SIG-M5 treated with dmso at 0.1 percent for 504 hours (cell line): Measurements from ENCODE around the gene DPP10.
"Not testable (repeated sequence)": the region's sequence is repeated elsewhere in the genome, so short reads cannot be mapped to it uniquely, and the experiment has no call there.

Source experiments
- DNase-seq: peaks from one replicate; lab custom pipeline; 2025; ENCODE audit not compliant: unreplicated experiment; lab: John Stamatoyannopoulos, UW

DPP10 gene

DNA sequence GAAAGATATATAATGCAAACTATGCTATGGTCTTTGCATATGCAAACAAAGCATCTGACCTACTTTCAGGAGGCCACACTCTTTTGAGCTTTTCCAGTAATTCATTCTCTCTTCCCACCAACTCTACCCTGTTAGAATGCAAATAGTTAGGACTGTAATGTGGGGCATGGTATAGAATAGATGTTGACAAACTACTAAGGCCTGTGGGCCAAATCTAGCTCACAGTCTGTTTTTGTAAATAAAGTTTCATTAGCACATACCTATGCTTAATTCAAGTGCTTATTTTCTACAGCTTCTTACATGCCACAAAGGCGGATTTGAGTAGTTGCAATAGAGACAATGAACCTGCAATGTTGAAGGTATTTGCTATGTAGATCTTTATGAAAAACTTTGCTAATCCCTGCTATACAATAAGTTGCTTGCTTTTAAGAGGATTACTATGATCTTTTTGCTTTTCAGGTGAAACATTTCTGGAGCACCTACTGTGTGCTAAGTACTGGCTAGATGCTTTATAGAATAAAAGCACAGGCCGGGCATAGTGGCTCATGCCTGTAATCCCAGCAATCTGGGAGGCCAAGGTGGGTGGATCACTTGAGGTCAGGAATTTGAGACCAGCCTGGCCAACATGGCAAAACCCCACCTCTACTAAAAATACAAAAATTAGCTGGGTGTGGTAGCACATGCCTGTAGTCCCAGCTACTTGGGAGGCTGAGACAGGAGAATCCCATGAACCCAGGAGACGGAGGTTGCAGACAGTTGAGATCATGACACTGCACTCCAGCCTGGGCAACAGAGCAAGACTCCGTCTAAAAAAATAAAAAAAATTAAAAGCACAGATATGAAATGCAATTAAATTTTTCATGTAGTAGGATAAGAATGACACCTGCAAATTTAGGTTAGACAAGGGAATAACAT, 267.8 kb downstream of the DPP10 start:
- DNase-seq, result no peak

DNA sequence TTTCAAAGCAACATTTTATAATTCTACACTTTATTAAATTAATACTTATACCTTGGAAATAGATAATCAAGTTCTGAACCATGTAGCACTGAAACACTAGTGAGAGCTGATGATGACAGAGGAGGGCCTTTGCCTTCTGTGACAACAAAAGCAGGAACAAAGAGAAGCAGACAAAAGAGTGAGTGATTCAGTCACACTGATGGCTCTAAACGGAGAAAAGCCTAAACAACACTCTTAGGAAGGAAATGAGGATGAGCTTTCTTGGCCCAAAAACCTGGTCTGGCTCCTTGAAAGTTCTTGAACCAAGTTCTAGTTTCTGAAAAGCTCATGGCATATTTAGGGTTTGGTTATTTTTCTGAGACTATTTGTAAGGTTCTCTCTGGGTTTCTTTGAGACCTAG, 271.9 kb downstream of the DPP10 start:
- no peak for DNase-seq

DNA sequence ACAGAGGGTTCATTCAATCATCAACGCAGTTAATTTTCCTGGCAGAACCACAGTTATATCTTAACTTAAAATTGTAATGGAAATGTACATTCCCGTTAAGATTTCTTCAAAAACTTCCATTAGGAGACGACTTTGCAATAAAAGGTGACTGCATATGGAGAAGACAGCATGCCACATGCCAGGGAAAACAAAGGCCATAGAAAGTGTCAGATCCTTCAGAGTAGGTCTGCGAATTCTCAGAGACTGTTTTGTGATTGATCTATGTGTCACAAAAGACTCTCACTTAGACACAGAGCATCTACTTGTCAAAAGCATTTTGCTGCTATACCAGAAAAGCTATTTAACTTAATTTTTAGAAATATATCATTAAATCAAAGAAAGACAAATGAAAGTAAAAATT, 274.6 kb downstream of the DPP10 start:
- DNase-seq, result no peak

DNA sequence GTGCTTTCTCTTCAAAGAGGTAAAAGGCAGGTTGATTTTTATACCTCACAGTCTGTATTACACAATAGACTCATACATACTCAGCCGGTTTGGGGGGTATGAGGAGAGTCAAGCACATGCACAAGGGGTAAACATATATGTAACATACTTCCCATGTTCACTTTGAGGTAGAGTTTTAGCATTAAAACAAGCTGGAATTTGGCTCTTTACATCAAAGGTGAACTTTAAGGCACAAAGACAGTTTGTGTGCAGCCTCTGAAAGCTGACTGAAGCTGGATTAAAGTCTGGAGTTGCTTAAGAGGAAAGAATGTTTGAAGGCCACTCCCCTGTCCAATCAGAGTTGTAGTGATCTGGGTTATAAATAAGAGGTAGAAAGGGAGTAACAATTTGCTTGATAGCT, 282.0 kb downstream of the DPP10 start:
- no peak for DNase-seq

DNA sequence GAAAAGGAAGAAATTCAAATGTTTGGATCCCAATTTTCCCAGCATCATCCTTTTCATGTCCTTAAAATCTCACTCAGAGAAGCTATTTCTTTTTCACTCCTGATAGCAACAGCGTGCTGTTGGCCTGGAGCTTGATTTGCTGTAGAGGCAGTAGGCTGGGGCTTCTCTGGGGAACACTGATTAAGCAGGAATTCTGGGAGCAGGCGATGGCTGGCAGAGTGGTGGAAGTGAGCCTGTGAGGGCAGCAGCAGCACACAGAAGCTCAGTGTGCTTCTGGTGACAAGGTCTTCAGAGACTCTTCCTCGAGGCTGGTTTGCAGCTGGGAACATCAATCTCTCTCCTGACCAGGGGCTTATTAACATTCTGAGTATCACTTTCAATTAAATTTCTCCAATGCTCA, 284.6 kb downstream of the DPP10 start:
- DNase-seq, result no peak

DNA sequence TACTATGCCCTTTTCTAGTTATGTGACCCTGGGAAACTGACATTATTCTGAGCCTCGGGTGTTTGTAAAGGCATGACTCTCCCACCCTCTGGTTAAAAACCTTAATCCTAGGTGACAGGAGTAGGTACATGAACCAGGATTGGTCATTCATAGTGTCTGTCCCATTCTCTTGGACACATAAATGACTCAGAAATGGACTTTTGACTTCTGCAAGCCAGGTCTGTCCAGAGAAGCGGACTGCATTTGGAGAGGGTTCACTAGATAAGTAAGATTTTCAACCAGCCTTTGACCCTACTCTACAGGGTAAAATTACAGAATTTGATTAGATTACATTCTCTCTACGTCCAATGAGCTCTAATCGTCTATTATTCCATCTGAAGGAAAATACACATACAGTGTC, 285.9 kb downstream of the DPP10 start:
- DNase-seq, result no peak

DNA sequence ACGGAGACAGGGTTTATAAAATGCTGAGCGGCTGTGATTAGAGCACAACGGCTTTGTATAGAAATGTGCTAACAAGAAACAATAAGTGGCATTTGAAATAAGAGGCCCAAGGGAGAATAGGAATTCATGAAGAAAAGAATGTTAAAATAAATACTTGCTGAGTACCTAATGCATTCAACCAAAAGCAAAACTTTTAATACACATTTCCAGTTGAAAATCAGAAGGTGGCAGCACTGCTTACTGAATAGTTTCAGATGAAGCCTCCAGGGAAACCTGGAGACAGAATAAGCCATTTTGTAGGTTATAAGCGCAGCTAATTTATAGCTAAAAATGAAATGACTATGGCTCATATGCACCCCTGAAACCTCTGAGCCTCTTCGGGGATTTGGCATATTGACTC, 286.6 kb downstream of the DPP10 start:
- peak; percentile 3 for DNase-seq

DNA sequence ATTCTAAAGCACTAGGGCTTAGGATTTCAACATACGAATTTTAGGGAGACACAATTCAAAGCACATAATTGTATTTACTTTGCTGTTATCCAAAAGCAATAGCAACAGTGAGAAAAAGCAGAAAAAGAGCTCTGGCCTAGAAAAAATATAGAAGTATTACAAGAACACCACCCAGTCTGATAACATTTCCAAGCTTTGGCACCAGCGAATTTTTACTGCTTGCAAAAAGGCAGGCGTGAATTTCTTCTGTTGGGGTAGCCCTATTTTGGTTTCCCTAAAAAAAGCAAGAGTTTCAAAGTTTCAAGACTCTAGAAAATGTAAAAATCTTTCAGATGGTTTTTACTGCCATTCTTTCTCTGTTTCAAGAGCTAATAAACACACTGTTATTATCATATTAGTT, 292.7 kb downstream of the DPP10 start:
- DNase-seq, result no peak

DNA sequence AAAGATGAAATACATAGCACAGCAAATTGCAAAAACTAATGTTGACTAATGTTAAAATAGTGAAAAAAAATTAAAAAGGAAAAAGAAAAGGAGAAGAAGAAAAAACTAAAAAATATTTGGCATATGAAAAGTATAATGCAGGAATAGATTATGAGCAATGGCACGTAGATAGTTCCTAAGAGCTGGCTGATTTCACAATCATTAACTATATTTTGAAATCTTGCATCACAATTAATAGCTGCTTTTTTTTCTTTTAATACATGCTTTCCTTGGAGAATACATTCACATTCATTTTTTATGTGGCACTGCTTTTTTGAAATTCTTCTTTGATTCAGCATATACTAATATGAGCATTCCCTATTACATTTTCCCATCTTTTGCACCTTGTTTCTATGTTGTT, 299.8 kb downstream of the DPP10 start:
- no peak for DNase-seq

DNA sequence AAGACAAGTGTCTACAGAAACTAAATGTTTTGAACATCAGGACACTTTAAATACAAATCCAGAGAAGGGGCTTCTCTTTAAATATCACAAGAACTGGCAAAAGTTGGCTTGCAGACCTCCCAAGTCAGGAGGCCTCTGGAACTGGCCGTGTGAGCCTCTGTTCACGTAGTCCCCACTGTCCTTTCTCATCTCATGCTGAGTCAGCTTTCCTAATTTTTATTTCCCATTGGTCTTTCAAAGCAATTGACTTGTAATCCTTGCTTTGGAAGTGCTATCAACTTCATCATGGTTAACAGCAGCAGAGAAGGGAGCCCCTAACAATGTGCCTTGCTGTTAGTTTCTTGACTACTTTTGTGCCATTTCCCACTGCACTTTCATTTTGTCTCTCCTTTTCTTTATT, 303.3 kb downstream of the DPP10 start:
- DNase-seq, result no peak

DNA sequence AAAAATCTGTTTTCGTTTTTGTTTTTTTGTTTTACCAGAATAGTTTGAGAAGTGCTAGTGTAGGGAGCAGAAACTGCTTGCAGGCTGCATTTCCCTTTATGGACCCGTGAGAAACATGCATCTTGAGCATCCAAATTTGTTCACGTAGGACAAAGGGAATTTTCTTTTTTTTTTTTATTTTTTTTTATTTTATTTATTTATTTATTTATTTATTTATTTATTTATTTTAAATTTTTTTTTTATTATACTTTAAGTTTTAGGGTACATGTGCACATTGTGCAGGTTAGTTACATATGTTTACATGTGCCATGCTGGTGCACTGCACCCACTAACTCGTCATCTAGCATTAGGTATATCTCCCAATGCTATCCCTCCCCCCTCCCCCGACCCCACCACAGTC, 305.7 kb downstream of the DPP10 start:
- DNase-seq, result not testable (repeated sequence)

DNA sequence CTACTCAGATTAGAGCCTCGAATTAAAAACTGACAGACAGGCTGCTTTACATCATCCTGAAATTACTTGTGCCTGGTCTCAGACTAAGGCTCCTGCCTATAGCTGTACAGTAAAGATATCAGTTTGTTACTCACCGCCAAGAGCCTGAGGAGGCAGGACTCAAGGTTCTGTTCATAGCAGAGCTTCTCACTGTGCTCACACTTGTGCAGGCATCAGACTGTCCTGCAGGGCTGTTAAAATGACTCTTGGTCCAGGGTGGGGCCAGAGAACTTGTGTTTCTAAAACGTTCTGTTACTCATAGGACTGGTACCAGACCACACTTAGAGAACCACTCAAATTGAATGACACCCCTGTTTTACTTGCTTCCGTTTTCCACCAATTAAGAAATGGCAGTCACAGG, 310.0 kb downstream of the DPP10 start:
- no peak for DNase-seq

DNA sequence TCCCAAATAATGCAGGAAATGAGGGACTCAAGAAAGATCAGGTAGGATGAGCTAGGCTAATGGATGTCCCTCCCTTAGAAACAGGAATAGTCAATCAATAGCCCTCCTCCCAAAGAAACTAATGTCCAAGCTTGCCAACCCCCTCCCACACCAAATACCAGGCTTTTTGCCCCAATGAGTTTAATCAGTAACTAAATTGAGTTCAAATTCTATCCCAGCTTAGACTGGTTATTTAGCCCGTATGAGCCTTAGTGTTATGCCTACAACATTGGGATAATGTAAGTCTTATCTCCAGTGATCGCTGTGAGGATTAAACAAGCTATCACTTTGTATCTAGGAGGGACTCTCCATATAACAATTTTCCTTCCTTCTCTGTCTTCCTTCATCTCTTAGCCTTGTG, 310.7 kb downstream of the DPP10 start:
- no peak for DNase-seq

DNA sequence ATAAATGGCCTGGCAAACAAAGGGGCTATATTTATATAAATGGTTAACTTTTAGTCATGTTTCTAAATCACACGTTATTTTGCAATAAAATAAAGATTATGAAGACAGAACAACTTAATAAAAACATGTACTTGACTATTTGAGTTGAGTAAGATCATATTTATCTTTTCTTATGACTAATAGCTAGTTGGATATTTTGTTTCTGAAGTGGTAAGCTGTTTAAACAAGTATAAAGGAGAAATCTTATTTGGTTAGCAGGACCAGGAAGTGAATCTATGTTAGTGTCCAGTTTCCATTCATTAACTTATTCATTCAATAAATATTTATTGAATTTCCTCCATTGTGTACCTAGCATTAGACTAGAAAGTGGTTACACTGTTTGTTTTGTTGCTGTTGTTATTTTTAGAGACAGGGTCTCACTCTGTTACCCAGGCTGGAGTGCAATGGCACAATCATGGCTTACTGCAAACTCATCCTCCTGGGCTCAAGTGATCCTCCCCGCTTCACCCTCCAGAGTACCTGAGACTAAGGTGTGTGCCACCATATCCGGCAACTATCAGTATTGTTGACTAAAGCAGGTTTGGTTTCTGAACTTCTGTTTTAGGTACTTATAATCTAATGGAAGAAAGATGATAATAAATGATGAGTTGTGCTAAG, 312.6 kb downstream of the DPP10 start:
- peak; percentile 3 for DNase-seq

DNA sequence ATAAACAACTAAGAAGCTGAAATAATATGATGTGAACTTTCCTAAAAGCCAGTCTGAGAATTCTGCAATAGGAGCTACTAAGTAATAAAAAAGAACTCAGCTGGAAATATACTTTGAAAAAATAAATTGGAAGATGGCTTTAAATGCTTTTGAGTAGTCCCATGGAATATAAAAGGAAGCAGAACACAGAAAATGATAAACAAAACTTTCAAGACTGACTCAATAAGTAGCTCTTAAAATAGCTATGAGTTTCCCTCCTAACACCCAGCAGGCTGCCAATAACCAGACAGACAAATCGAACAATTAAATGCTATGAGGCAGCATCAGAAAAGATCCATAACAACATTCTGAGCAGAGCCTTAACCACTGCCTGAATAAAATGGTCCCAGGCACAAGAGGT, 319.9 kb downstream of the DPP10 start:
- no peak for DNase-seq

DNA sequence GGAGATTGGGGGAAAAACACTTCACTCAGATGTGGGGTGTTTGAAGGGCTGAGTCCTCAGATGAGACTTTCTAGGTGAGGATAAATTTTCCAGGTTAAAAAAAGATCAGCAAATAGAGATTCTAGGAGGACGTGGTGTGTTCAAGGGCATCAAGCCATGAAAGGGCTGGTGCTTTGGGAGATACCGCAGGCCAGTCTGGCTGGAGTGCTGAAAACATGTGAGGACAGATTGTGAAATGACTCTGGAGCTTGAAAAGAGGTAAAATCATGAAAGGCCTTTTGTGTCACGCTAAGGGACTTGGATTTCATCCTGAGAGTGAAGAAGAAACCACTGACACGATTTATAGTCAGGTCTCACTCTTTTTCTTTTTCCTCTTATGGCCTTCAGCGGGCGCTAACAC, 320.5 kb downstream of the DPP10 start:
- no peak for DNase-seq

DNA sequence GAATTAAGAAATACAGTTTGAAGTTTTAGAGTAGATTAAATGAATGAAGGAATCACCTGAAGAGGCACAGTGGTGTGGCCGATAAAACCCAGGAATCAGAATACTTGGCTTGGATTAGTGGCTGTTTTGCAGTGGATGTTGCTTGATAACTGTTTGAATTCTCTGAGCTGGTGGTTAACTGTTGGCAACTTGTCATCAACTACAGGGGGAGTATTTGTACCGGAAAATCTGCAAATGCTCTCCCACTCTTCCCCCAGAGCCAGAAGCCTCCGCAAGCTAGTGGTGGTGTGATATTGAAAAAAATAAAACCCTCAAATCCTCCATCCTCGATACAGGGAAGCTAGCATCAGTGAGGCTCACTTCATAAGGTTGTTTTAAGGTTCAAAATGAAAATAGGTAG, 326.7 kb downstream of the DPP10 start:
- no peak for DNase-seq

DNA sequence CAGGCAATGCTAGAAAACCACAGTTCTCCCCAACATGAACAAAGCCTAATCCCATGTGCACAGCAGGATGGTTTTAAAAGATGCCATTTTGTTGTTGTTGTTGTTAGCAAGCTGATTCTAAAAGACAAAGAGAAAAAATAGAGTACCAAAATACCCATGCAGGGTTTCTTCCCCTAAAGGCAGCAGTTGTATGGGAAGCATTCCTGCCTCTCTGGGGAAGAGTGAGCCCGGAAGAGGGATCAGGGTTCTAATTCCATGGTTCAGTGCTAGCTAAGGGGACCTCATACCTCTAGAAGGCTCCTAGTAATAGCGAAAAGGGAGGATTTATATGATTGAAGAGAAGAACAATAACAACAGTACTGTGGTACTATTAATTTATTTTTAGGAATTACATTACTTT, 327.6 kb downstream of the DPP10 start:
- no peak for DNase-seq

DNA sequence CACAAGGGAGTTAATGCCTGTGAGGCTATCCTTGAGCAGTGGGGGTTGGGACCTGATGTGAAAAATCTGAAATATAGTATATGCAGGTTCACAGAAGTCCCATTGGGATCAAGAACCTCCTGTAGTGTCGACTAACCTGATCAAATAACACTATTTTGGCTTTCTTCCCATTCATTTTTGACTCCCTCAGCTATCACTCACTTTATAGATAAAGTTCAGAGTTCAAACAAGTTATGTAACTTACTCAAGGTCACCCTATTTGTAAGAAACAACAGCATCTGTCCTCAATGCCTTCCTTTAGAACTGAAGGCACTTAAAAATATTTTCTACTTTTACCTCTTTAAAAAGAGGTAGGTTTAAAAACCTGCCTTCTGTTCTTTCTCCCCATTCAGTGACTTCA, 341.6 kb downstream of the DPP10 start:
- no peak for DNase-seq

DNA sequence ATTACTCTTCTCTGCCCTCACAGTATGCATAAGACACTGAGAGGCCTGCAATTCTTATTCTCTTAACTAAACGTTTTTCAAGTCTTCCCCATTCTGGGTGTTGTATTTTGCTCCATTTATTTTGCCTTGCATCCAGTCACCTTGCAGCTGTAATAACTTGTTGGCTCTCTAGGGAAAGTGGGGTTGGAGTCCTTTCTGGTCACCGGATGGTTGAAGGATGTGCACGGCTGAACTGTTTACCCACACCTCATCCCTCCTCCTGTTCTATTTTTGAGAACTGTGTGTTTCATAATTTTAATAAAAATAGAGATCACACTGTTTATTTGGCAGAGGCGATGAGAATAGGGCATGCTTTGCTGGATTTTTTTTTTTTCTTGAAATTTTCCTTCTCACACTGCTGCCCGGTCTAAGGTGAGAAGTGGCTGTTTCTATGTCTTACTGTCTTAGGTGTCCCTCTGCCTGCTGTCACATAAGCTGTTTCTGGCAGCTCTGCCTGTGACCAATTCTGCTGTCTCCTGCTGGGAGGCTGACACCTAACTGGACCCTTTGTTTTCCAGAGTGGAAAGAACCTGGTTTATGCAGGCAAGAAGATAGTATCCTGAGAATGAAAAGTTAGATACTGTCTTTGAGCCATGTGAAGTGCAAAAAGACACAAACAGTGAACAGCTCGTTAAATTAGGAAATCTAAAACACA, 342.6 kb downstream of the DPP10 start:
- DNase-seq, result no peak

DNA sequence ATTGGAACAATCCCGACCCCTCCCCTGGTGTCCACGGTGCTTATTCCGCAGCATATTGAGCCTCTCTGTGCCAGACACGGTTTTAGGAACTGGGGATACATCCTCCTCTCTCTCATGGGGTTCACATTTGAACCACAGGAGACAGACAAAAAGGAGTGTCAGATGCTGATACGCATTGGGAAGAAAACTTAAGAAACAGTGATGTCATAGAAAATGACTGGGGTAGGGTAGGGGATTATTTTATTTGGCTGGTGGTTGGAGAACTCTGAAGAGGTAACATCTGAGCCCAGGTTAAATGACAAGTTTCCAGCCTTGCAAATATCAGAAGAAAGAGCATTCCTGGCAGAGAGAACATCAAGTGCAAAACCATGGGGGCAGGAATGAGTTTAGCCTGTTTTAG, 344.5 kb downstream of the DPP10 start:
- no peak for DNase-seq

DNA sequence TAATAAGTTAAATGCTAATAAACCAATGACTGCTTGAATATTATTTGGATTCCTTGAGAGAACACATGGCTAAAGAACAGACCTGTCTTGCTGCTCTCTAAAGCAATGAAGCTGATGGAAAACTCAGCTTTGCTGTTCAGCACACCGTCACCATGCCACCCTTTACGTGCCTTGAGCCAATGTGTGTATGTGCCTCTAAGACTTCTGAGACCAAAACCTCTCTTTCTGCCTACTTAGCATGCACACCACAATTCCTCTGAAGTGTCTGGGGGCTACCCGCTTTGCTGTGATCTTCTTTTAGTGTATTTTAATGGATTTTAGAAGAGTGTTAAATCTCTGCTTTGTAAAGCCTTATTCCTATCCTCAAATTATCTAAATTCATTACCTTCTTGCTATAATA, 345.0 kb downstream of the DPP10 start:
- no peak for DNase-seq
